ENCODE measurements around the gene MAEA. TPM values are rescaled to one million over a fixed set of nuclear protein-coding genes. Genes with fewer than 3 reads are reported as not detected.

Gene MAEA
- total RNA-seq, 1 donor from 2014 or later, result 74.0 TPM

DNA sequence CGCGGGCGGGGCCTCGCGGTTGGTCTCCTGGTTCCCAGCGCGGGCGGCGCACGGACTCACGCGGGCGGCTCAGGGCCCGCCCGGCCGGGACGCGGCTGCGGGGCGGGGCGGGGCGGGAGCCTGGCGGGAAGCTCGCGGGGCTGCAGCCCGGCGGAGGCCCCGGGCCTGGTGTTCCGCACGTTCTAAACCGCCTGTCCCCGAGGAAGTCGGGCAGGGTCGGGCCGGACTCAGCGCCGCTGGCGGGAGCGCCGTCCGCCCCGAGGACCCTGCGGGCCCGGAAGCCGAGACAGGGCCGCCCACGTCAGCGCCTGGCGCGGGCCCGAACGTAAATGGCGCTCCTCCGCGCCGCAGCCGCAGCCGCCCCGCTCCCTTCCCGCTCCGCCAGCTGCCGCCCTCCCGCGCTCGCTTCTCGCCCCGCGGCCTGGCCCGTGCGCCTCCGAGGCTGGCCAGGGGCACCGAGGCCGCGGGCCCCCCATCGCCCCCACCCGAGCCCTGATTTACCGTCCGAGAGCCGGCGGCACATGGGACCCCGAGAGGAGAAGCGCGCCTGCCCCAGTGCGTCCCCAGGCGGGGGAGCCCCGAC is 40.5 kb upstream of the MAEA start:
- Mint-ChIP-seq H3K4me1 (peaks cover 28% of the 10 kb centered on the region), H3K27me3 (ENCODE audit: low read depth) (no peaks in the 10 kb centered on the region), H3K27ac (ENCODE audit: unreplicated experiment) (no peak overlapping the region), H3K4me3 (peak overlapping the region; percentile 88), H3K9me3 (peaks cover 10% of the 10 kb centered on the region), H3K36me3 (ENCODE audit: low read depth) (peaks cover 38% of the 10 kb centered on the region)
- peak; percentile 69 for DNase-seq (ENCODE audit: low read depth, low spot score)
- TF ChIP-seq CTCF (conservative IDR thresholded peaks at IDR 0.05), result no peak

- peak overlapping the region; percentile 88 for H3K4me3 Mint-ChIP-seq
- no peaks in the 10 kb centered on the region for H3K27me3 Mint-ChIP-seq (ENCODE audit: low read depth)
- peaks cover 44% of the 10 kb centered on the region for H3K36me3 Mint-ChIP-seq (ENCODE audit: low read depth)
- no peak overlapping the region for H3K27ac Mint-ChIP-seq (ENCODE audit: unreplicated experiment)
- H3K9me3 Mint-ChIP-seq, result peaks cover 16% of the 10 kb centered on the region
- no peak for TF ChIP-seq CTCF (conservative IDR thresholded peaks at IDR 0.05)
- peaks cover 26% of the 10 kb centered on the region for H3K4me1 Mint-ChIP-seq
- DNase-seq (ENCODE audit: low read depth, low spot score), result no peak
Observed at GRCh38 chr4:1249731-1250526, 39.8 kb upstream of the MAEA start.

- H3K36me3 Mint-ChIP-seq (ENCODE audit: low read depth), result peaks cover 44% of the 10 kb centered on the region
- H3K4me1 Mint-ChIP-seq, result peaks cover 22% of the 10 kb centered on the region
- no peak overlapping the region for H3K27ac Mint-ChIP-seq (ENCODE audit: unreplicated experiment)
- no peak for DNase-seq (ENCODE audit: low read depth, low spot score)
- H3K27me3 Mint-ChIP-seq (ENCODE audit: low read depth), result no peaks in the 10 kb centered on the region
- H3K9me3 Mint-ChIP-seq, result peaks cover 16% of the 10 kb centered on the region
- H3K4me3 Mint-ChIP-seq, result peak overlapping the region; percentile 88
- TF ChIP-seq CTCF (conservative IDR thresholded peaks at IDR 0.05), result no peak
Observed at GRCh38 chr4:1250527-1250812, 39.2 kb upstream of the MAEA start.

DNA sequence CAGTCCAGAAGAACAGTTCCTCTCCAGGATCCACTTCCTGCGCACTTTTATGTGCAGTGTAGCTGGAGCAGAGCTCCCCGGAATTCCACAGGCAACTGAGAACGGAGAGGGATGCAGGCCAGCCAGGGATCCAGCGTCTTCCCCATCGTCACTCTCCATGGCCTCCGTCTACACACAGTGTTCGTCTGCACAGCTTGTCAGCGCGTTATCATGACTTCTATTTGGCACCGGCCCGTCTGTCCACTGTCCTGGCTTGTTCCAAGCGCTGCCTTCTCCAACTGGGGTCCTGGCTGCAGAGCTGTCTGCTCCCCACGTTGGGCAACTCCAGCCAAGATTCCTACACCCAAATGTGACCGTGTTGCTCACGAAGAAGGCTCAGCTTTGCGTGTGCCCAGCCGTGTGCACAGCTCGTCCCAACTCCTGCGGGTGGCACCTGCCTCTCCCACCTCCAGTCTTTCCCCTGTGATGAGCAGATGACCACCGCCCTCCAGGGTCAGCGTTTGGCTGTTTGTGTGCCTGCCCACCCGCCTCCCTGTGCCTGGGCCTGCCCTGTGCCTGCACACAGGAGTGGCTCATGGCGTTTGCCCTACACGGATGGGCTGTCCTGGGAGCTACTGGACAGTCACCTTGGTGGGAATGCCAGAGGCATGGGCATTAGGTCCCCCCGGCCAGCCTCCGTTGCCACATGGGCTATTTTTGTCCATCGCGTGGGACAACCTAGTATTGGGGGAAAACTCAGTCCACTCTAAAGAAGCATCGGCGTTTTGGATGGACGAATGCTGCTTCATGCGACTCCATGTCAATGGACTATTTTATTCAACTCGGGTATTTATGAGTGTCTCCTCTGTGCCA is 38.5 kb upstream of the MAEA start:
- Mint-ChIP-seq H3K36me3 (ENCODE audit: low read depth) (peaks cover 49% of the 10 kb centered on the region), H3K4me3 (peak overlapping the region; percentile 88), H3K4me1 (peaks cover 22% of the 10 kb centered on the region), H3K27me3 (ENCODE audit: low read depth) (peaks cover 4% of the 10 kb centered on the region), H3K27ac (ENCODE audit: unreplicated experiment) (no peak overlapping the region), H3K9me3 (peaks cover 22% of the 10 kb centered on the region)
- DNase-seq (ENCODE audit: low read depth, low spot score), result no peak
- no peak for TF ChIP-seq CTCF (conservative IDR thresholded peaks at IDR 0.05)

- no peak for DNase-seq (ENCODE audit: low read depth, low spot score)
- Mint-ChIP-seq H3K27ac (ENCODE audit: unreplicated experiment) (no peak overlapping the region), H3K4me3 (peak overlapping the region; percentile 88), H3K9me3 (peaks cover 26% of the 10 kb centered on the region), H3K27me3 (ENCODE audit: low read depth) (peaks cover 4% of the 10 kb centered on the region), H3K4me1 (peaks cover 16% of the 10 kb centered on the region), H3K36me3 (ENCODE audit: low read depth) (peaks cover 49% of the 10 kb centered on the region)
- TF ChIP-seq CTCF (conservative IDR thresholded peaks at IDR 0.05), result no peak
Observed at GRCh38 chr4:1251773-1252066, 38.0 kb upstream of the MAEA start.

Measured in neural crest cell (in vitro differentiated cells).